ENCODE data around the gene MALL.

The MALL gene

GRCh38 chr2:110106642-110107041 lies 9.0 kb downstream of the MALL start:
- DNase-seq (ENCODE audit: low read depth): peak; percentile 62
- TF ChIP-seq, protein P1, sequence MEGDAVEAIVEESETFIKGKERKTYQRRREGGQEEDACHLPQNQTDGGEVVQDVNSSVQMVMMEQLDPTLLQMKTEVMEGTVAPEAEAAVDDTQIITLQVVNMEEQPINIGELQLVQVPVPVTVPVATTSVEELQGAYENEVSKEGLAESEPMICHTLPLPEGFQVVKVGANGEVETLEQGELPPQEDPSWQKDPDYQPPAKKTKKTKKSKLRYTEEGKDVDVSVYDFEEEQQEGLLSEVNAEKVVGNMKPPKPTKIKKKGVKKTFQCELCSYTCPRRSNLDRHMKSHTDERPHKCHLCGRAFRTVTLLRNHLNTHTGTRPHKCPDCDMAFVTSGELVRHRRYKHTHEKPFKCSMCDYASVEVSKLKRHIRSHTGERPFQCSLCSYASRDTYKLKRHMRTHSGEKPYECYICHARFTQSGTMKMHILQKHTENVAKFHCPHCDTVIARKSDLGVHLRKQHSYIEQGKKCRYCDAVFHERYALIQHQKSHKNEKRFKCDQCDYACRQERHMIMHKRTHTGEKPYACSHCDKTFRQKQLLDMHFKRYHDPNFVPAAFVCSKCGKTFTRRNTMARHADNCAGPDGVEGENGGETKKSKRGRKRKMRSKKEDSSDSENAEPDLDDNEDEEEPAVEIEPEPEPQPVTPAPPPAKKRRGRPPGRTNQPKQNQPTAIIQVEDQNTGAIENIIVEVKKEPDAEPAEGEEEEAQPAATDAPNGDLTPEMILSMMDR (conservative IDR thresholded peaks at IDR 0.05; ENCODE audit: low read length): no peak
- no peak overlapping the region for H3K4me3 ChIP-seq (ENCODE audit: low read length)

DNA sequence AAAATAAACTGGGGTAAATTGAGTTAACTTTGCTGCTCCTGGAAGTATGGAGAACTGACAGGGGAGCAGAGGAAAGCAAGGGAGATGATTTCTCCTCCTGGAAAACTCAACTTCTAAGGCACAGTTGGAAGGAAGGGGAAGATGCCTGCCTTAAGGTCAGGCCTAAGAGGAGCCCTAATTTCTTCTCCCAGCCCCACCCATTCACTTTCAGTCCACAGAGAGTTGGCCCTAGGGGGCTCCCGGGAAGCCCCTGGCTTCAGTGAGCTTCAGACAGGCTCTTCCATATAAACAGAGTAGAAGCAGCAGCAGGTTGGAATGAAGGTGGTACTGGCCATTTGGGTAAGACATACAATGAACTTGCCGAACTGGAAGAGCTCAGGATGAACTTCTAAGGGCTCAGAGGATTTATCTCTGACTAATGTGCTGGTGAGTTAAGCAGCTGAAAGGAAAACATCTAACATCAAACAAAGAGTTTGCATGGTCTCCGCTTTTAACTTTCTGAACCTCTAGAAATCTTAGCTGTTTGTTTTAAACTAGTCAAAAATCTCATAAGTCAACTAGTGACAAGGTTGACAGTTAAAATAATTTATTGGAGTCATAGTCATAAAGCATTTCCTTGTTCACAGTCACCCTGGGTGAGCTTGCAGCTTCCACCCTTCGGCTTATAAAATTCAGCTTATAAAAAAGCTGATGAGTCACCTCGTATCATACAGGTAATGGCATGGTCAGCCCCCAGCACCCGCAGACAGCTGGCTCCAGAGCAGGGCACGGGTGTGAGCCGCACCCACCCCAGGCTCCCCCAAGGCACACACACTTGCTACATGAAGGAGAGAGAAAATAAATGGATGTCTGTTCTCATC lies 9.8 kb downstream of the MALL start:
- TF ChIP-seq, protein P1 (conservative IDR thresholded peaks at IDR 0.05; ENCODE audit: low read length): no peak
- DNase-seq (ENCODE audit: low read depth): peak; percentile 25
- H3K4me3 ChIP-seq (ENCODE audit: low read length): no peak overlapping the region

GRCh38 chr2:110105183-110105582 lies 10.4 kb downstream of the MALL start:
- no peak overlapping the region for H3K4me3 ChIP-seq (ENCODE audit: low read length)
- no peak for DNase-seq (ENCODE audit: low read depth)
- TF ChIP-seq, protein P1 (conservative IDR thresholded peaks at IDR 0.05; ENCODE audit: low read length): no peak

GRCh38 chr2:110104025-110104771 lies 11.4 kb downstream of the MALL start:
- no peak for DNase-seq (ENCODE audit: low read depth)
- TF ChIP-seq, protein P1 (conservative IDR thresholded peaks at IDR 0.05; ENCODE audit: low read length): no peak

DNA sequence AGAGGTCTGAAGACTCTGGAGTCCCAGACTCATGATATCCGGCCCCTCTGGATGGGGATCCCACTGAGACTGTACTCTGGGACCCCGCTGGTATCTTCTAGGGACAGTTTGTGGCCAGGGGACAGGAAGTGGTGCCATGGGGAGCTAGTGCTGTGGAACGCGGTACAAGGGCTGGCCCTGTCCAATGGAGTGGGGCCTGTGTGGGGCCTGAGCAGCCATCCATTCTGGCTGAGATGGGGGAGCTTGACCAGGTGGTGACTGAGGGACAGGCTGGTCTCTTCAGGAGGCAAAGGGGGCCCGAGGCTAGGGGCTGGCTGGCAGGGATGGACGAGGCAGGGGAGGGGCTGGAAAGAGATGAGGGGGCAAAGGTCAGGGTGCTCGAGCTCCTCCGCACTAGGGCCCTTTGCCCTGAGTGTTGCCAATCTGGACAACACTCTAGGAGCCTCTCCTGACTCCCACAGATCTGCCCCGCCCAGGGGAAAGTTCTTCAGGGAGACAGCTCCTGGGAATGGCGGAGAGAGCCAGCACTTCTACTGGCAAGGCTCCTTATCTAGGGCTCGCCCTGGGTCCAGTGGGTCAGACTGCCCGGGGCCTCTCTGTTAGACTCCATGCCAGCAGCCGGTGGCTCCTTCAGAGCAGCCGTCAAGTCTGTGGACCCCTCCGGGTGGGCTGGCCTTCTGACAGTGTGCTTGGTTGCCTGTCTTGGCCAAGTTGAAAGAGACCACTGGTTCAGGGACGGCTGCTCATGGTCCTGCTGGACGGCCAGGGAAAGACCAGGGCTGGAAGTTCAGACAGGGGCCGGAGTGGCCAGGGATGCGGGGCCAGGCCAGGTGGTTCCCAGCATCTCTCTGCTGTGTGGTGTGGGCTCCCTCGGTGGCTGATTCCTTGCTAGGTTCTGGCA lies 12.3 kb downstream of the MALL start:
- TF ChIP-seq, protein P1 (conservative IDR thresholded peaks at IDR 0.05; ENCODE audit: low read length): no peak
- DNase-seq (ENCODE audit: low read depth): no peak
- no peak overlapping the region for H3K4me3 ChIP-seq (ENCODE audit: low read length)

More at GRCh38 chr2:110104025-110104771, 11.4 kb downstream of the MALL start:
- H3K4me3 ChIP-seq (ENCODE audit: low read length): no peak overlapping the region

DNA sequence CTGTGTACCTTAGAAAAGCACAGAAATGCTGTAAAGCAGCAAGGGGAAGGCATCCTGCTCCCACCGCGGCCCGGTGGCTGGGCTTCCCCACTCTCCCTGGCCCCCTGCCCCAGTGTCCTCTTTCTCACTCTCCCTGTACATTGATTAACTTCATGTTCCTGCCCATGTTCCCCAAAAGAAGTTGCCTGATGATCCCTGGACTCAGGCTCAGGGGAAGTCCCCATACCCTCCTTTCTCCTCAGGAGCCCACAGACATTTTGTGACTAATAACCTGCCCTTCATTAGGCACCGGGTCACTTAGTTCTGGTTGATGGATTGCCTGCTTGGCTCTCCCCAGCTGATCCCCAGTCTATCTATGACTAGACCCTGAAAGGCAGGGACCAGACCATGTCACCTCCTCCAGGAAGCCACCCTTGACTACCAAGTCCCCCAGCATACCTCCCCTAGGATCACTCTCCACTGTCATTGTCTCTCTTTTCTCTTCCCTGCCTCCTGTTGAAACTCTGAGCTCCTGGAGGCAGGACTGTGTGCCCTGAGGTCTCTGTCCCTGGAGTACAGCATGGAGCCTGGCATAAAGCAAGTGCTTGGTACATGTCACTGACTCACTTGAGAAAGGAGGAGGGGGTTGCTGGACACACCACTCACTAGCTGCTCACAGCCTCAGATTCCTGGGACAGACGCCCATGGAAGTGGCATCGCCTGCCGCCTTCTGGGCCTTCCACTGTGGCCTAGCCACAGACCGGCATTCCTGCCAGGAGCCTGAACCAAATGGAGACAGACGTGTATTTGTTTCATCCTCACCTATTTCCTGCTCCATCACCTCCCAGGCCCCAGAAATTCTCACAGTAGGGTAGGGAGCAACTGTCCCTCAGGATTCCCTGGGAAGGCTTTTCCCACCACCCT lies 13.5 kb downstream of the MALL start:
- H3K4me3 ChIP-seq (ENCODE audit: low read length): peak overlapping the region; percentile 51
- TF ChIP-seq, protein P1 (conservative IDR thresholded peaks at IDR 0.05; ENCODE audit: low read length): no peak
- peak; percentile 42 for DNase-seq (ENCODE audit: low read depth)

All from AG10803 (cell line).